Left lung (tissue), 10 donors: ENCODE measurements around the gene SYCE1L. TPM values are rescaled to one million over a fixed set of nuclear protein-coding genes. Genes with fewer than 3 reads are reported as not detected.
"Not testable (repeated sequence)": the region's sequence is repeated elsewhere in the genome, so short reads cannot be mapped to it uniquely, and the experiment has no call there.

Experiments used
- ATAC-seq: fragments of 200-7000 bp; cut with Tn5 transposase; one replicate; pipeline ENCODE4 v1.9.1; 2020; ENCODE audit warnings: moderate library complexity
- DNase-seq, 4 donors: peaks; one replicate each; pipeline ENCODE4 v3.0.0-alpha.2; 2013 to 2020
- H3K27ac ChIP-seq, 2 donors: fragments of 200-600 bp; sonication (generic) in 1 of 2; one replicate each; pipeline versions ENCODE4 v1.5.0 to v1.8.0; 2020 to 2021
- H3K27me3 ChIP-seq, 2 donors: fragments of 200-600 bp; sonication (generic) in 1 of 2; one replicate each; pipeline versions ENCODE4 v1.5.0 to v1.8.0; 2020 to 2021
- H3K36me3 ChIP-seq, 2 donors: fragments of 200-600 bp; sonication (generic) in 1 of 2; one replicate each; pipeline versions ENCODE4 v1.5.0 to v1.8.0; 2020 to 2021
- H3K4me1 ChIP-seq, 2 donors: fragments of 200-600 bp; one replicate each; pipeline ENCODE4 v1.8.0; 2021
- H3K4me3 ChIP-seq, 2 donors: fragments of 200-600 bp; sonication (generic) in 1 of 2; one replicate each; pipeline versions ENCODE4 v1.5.0 to v1.8.0; 2020 to 2021; ENCODE audit warnings: mild to moderate bottlenecking in 1 of 2
- H3K9me3 ChIP-seq, 2 donors: fragments of 200-600 bp; sonication (generic) in 1 of 2; one replicate each; pipeline versions ENCODE4 v1.5.0 to v1.8.0; 2020 to 2021
- intact Hi-C, 2 donors: fragments of 100-400 bp; cut with DNase I; formaldehyde crosslinking; loops; one replicate each; pipeline versions ENCODE4 v1.11.2 to v1.14.2; 2022
- polyA plus RNA-seq, 6 donors: library from polyadenylated mRNA; unstranded; fragments of 120-200 nt; gene quantifications; one replicate each; pipeline ENCODE4 v1.2.1, GENCODE V29; 2013; ENCODE audit not compliant: insufficient read length in 6 of 6
- total RNA-seq, 2 donors: library from RNA; stranded (reverse); fragmentation: NEBNext Ultra II Directional; extraction: Animal tissue kit (Norgen Biotek cat#: 25700); gene quantifications; one replicate each; pipeline ENCODE4 v1.2.1, GENCODE V29; 2021
- TF ChIP-seq, protein P1 (sequence below), 2 donors: fragments of 200-600 bp; sonication (generic) in 1 of 2; IDR thresholded peaks; one replicate each; pipeline versions ENCODE4 v1.5.0 to v1.8.0; 2021; ENCODE audit warnings: antibody characterized with exemption in 2 of 2
- donor health status: DM: no; HTN: yes; CAD: no.
- donor health status: DM: no; HTN: no; CAD: no.

SYCE1L gene
- total and polyA plus RNA-seq, 8 donors = 2.2 to 5.7 (median 3.6) TPM

DNA sequence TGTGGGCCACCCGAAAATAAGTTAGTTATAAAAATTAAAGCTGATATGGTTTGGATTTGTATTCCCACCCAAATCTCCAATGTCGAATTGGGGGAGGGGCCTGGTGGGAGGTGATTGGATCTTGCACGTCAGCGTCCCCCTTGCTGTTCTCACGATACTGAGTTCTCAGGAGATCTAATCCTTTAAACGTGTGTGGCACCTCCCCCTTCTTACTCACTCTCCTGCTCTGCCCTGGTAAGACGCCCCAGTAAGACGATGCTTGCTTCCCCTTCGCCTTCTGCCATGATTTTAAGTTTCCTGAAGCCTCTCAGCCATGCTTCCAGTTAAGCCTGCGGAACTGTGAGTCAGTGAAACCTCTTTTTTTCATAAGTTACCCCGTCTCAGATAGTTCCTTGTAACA lies 35.4 kb downstream of the SYCE1L start:
- intact Hi-C loops = loop anchor here in 1 of 2 donors (5.0 to 10.0 kb wide), 2 partner anchors 348 to 740 kb away; no protein-coding TSS in a partner anchor
- no peak overlapping the region for H3K27ac ChIP-seq
- TF ChIP-seq, protein P1, sequence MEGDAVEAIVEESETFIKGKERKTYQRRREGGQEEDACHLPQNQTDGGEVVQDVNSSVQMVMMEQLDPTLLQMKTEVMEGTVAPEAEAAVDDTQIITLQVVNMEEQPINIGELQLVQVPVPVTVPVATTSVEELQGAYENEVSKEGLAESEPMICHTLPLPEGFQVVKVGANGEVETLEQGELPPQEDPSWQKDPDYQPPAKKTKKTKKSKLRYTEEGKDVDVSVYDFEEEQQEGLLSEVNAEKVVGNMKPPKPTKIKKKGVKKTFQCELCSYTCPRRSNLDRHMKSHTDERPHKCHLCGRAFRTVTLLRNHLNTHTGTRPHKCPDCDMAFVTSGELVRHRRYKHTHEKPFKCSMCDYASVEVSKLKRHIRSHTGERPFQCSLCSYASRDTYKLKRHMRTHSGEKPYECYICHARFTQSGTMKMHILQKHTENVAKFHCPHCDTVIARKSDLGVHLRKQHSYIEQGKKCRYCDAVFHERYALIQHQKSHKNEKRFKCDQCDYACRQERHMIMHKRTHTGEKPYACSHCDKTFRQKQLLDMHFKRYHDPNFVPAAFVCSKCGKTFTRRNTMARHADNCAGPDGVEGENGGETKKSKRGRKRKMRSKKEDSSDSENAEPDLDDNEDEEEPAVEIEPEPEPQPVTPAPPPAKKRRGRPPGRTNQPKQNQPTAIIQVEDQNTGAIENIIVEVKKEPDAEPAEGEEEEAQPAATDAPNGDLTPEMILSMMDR (IDR thresholded peaks at IDR 0.05) = no peak
- peaks cover 3 to 6% of the 10 kb centered on the region in 2 donors for H3K4me1 ChIP-seq
- peaks cover 0 to 39% of the 10 kb centered on the region in 2 donors for H3K27me3 ChIP-seq
- no peak for DNase-seq
- no peak overlapping the region for H3K4me3 ChIP-seq
- no peak for ATAC-seq
- no peaks in the 10 kb centered on the region for H3K36me3 ChIP-seq
- H3K9me3 ChIP-seq = no peaks in the 10 kb centered on the region

DNA sequence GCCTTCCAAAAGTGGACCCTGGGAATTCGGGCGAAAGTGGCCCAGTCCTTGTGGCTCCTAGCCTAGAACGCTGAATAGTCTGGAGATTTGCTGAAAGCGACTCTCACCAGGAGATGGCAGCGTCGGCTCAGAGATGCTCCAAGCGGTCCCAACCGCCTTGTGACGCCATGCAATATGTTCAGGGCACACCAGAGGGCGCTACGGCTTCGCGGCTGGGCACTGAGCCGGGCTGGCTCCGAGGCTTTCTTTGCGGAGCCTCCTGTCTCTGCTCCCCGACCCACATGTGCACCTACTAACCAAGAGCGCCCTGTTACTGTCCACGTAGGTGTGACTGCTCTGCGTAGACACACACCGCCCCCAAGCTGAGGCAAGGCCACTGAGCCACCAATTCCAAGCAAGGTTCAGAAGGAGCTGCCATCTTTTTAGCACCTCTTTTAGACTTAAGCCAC lies 36.9 kb downstream of the SYCE1L start:
- Histone ChIP-seq H3K36me3 (no peaks in the 10 kb centered on the region), H3K27me3 (peaks cover 0 to 39% of the 10 kb centered on the region in 2 donors), H3K4me3 (no peak overlapping the region), H3K27ac (no peak overlapping the region), H3K9me3 (no peaks in the 10 kb centered on the region), H3K4me1 (peaks cover 3 to 6% of the 10 kb centered on the region in 2 donors)
- ATAC-seq = peak; percentile 100
- TF ChIP-seq, protein P1 (IDR thresholded peaks at IDR 0.05) = peak; percentile 96 to 99
- peak; percentile 82 to 92 (median 89) for DNase-seq
- intact Hi-C loops = loop anchor here in 1 of 2 donors (5.0 to 10.0 kb wide), 2 partner anchors 346 to 739 kb away; no protein-coding TSS in a partner anchor

DNA sequence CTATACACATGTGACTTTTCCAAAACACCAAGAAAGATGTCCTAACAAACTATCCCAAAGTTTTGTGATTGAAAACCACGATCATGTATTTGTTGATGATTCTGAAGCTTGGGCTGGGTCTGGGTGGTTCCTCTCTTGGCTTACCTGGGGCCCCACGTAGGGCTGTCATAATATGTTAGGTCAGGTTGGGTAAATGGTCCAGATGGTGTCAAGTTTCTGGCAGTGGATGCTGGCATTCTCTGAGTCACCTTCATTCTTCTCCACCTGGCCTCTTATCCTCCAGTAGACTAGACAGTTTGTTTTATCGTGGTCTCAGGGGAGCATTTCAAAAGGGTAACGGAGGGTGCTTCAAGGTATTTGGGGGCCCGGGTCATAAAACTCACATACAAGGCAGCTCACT lies 39.4 kb downstream of the SYCE1L start:
- no peak overlapping the region for H3K4me3 ChIP-seq
- no peaks in the 10 kb centered on the region for H3K9me3 ChIP-seq
- intact Hi-C loops = loop anchor here in 1 of 2 donors (5.0 to 10.0 kb wide), 2 partner anchors 344 to 736 kb away; no protein-coding TSS in a partner anchor
- TF ChIP-seq, protein P1 (IDR thresholded peaks at IDR 0.05) = no peak
- no peak for ATAC-seq
- H3K27me3 ChIP-seq = peaks cover 0 to 27% of the 10 kb centered on the region in 2 donors
- H3K4me1 ChIP-seq = peaks cover 3 to 6% of the 10 kb centered on the region in 2 donors
- H3K36me3 ChIP-seq = no peaks in the 10 kb centered on the region
- no peak overlapping the region for H3K27ac ChIP-seq
- DNase-seq = no peak

DNA sequence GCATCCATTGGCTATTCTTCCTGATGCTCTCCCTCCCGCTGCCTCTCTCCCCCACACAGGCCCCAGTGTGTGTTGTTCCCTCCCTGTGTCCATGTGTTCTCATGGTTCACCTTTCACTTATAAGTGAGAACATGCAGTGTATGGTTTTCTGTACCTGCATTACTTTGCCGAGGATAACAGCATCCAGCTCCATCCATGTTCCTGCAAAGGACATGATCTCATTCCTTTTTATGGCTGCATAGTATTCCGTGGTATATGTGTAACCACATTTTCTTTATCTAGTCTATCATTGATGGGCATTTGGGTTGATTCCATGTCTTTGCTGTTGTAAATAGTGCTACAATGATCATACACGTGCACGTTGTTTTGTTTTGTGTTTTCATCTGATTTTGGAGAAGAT lies 43.3 kb downstream of the SYCE1L start:
- H3K36me3 ChIP-seq, intact Hi-C loops, DNase-seq, H3K4me1 ChIP-seq, ATAC-seq, H3K27me3 ChIP-seq, H3K9me3 ChIP-seq, H3K27ac ChIP-seq, H3K4me3 ChIP-seq: not testable (repeated sequence)

DNA sequence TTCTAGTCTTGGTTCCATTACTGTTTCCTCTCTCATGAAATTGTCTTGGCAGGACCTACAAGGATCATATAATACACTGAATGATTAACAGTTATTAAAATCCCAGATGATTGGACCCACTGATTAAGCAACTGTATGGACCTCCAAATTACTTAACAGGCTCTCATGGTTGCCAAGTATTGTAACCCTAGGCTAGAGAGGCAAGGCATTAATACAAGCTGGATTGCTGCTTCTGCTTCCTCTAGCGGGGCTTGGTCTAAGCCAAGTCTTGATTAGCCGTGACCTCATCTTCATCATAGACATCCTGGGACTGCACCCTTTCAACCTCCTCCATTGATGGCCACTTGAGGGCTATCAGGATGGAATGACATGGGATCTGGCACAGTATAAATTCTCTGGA lies 46.9 kb downstream of the SYCE1L start:
- Histone ChIP-seq H3K27me3 (no peaks in the 10 kb centered on the region), H3K27ac (no peak overlapping the region), H3K9me3 (no peaks in the 10 kb centered on the region), H3K36me3 (no peaks in the 10 kb centered on the region), H3K4me1 (no peaks in the 10 kb centered on the region), H3K4me3 (no peak overlapping the region)
- DNase-seq = peak in 2 of 4 donors; percentile 6 to 28
- TF ChIP-seq, protein P1 (IDR thresholded peaks at IDR 0.05) = no peak
- no peak for ATAC-seq
- intact Hi-C loops = no loop called here

DNA sequence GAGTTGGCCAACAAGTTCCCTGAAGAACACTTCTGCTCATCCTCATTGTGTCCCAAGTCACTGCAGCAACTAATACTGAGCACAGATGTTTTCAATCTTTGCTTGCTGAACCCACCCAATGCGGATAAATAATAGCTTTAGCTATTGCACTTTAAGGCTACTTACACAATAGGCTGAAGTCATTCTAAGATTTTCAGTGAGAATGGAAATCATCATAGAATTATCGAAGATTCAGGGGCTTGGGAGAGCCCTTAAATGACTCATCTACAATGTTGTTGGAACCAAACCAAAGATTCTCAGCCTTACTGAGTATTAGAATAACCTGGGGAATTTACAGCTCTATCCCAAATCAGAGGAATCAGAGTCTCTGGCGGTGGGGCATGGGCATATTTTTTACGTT lies 51.2 kb downstream of the SYCE1L start:
- Histone ChIP-seq H3K4me1 (no peaks in the 10 kb centered on the region), H3K9me3 (no peaks in the 10 kb centered on the region), H3K4me3 (no peak overlapping the region), H3K36me3 (no peaks in the 10 kb centered on the region), H3K27me3 (no peaks in the 10 kb centered on the region), H3K27ac (no peak overlapping the region)
- ATAC-seq (no peak), DNase-seq (no peak)
- TF ChIP-seq, protein P1 (IDR thresholded peaks at IDR 0.05) = no peak
- intact Hi-C loops = no loop called here
